NCI-H748 (cell line): ENCODE results near the gene FMN2.
A peak's percentile ranks its signal among the peaks of the same experiment; 100 is the strongest.

Experiments used
- DNase-seq: peaks from one replicate; lab custom pipeline; 2025; ENCODE audit not compliant: unreplicated experiment; lab: John Stamatoyannopoulos, UW

The FMN2 gene

DNA sequence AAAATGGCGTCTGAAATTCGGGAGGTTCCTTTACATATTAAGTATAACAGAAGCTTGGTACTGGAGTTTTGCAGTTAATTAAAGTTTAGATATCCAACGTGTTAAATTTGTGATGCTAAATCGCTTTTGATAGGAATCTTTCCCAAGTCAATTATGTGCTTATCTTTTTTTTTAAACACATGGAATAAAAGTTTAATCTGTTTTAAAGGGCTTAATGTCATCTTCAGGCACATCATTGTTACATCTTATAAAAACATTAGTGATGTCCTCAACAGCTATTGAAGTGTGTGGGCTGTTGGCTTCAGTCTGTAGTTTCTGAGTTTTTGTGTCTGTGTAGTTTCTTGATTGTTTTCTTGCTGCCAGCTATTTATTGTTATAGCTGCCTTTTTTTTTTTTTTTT lies 5.3 kb downstream of the FMN2 start:
- no peak for DNase-seq

- DNase-seq: no peak
Measured at GRCh38 chr1:240098534-240098933, 6.9 kb downstream of the FMN2 start.

- no peak for DNase-seq
Measured at GRCh38 chr1:240099329-240099728, 7.6 kb downstream of the FMN2 start.

DNA sequence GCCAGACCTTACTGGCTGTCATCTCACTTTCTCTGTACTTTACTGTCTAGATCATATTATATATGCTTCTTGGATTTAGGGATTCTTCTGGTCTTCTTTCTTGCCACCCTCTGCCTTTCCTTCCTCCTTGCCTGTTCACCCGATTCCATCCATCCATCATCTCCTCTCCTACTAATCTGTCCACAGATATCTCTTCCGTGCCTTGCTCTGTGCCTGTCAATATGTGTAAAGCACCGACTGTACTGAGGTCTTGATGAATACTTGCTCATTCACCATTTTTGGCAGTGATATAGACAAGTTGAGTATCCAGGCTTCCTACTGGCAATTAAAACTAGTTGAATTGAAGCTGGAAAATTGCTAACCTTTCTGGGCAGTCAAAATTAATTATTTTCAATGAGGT lies 8.1 kb downstream of the FMN2 start:
- DNase-seq: no peak

- DNase-seq: no peak
Measured at GRCh38 chr1:240100371-240100934, 8.8 kb downstream of the FMN2 start.

- DNase-seq: no peak
Measured at GRCh38 chr1:240101306-240101705, 9.6 kb downstream of the FMN2 start.

GRCh38 chr1:240101737-240102136 lies 10.1 kb downstream of the FMN2 start:
- DNase-seq: no peak

- DNase-seq: no peak
Measured at GRCh38 chr1:240104672-240105071, 13.0 kb downstream of the FMN2 start.

DNA sequence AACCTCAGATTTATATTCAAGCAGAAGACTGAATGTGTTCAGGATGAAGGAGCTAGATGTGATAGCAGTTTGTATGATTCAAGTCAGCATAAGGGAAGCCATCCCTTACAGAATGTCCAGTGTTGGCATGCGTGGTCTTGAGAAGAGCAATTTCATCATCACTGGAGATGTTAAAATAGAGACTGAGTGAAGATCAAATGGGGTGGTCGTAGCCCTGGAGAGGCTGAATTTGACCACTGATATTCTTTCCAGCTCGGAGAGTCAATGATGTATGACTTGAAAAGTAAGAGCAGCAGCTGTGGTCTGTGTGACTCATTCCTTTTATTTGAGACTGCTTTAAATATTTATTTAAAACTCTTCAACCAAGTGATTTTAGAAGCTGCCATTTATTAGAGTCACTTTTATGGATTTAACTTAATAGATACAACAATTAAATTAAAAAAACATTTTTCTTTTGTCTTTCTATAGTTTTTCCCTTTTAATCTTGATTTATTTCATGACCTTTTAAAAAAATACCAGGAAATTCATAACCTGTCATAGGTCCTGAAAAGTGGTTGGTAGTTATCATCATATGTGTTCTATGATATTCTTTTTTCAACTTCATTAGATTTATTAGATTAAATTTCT lies 15.5 kb downstream of the FMN2 start:
- DNase-seq: no peak

DNA sequence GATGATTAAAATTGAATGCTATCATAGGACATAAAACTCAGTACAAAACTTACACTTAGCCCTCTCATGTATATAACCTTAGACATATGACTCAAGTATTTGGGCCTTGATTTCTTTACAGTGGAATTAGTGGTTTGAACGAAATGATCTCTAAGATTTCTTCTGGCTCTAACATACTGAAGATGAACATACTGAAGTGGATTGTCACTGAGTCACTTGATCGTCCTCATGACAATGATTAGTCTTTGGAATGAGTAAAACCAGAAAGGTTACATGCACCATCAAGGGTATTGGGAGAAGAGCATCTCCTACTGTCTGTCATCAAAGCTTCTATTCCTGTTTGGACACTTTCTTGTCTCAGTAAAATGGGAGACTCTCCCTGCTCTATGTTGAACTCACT lies 17.4 kb downstream of the FMN2 start:
- DNase-seq: no peak

DNA sequence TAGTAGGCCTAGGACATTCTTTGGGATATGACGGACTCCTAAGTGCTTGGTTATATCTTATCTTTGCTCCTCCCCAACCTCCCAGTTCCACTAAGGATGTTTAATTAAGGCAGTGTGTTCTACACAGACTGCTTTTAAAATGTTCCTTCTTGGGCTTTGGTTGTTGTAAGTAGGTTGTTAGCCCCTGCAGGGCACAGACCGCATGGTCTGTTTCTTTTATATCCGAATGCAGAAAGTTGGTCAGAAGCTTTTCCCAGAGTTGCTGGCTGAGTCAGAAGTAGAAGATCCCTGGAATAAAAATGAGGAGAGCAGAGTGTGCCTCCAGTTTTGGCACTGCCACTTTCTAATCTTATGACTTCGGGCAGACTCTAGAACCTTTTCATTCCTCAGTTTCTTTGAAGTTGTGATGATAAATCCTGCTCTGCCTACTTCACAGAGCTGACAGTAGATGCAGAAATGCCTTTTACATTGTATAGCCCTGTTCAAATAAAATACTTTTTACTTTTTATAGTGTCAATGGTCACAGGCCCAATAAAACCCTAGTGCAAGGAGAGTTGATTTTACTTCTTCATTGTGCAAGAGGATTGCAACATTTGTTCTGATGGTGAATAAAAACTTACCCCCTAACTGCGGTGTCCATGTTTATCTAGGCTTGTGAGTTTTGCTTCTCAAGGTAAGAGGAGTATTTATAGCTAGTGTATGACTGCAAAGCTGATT lies 18.4 kb downstream of the FMN2 start:
- no peak for DNase-seq

DNA sequence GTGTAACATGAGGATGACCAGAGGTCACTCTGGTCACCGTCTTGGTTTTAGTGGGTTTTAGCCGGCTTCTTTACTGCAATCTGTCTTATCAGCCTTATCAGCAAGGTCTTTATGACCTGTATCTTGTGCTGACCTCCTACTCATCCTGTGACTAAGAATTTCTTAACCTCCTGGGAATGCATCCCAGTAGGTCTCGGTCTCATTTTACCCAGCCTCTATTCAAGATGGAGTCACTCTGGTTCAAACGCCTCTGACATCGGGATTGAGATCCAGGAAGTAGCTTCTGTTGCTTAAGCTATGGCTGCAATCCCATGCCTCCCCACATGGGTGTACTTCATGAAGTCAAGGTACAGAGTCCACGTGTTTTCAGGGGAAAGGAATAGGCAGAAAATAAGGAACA lies 19.9 kb downstream of the FMN2 start:
- DNase-seq: no peak

GRCh38 chr1:240114222-240114621 lies 22.5 kb downstream of the FMN2 start:
- DNase-seq: no peak

DNA sequence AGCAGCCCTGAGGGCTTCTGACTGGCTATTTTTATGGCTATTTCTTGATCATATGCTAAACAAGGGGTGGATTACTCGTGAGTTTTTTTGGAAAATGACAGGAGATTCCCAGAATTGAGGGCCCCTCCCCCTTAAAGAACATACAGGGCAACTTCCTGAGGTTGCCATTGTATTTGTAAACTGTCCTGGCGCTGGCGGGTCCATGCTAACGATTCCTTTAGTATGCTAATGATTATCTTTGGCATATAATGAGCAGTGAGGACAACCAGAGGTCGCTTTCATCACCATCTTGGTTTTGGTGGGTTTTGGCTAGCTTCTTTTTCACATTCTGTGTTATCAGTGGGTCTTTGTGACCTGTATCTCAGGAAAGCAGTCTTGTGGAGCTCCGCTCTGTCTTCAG lies 24.1 kb downstream of the FMN2 start:
- DNase-seq: no peak

GRCh38 chr1:240116831-240117769 lies 25.4 kb downstream of the FMN2 start:
- DNase-seq: no peak

GRCh38 chr1:240117930-240118329 lies 26.2 kb downstream of the FMN2 start:
- DNase-seq: no peak

- DNase-seq: peak; percentile 95
Measured at GRCh38 chr1:240122639-240123613, 31.2 kb downstream of the FMN2 start.

GRCh38 chr1:240126821-240127220 lies 35.1 kb downstream of the FMN2 start:
- no peak for DNase-seq

DNA sequence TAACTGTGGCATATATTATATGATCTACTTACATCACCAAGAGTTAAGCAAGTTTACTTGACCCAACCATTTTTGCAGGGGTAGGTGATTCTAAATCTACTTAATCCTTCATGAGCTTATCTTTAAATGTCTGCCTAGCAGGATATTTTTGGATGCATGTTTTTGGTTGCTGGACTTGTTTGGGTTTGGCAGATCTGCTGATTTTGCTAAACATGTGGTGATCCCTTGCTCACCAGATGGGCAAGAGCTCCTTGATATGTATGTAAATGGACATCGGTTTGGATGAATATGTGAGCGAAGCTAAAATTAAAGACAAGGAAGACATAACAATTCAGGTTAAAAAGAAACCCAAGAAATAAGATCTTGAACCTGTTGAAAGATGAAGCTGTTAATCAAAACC lies 36.7 kb downstream of the FMN2 start:
- DNase-seq: no peak

DNA sequence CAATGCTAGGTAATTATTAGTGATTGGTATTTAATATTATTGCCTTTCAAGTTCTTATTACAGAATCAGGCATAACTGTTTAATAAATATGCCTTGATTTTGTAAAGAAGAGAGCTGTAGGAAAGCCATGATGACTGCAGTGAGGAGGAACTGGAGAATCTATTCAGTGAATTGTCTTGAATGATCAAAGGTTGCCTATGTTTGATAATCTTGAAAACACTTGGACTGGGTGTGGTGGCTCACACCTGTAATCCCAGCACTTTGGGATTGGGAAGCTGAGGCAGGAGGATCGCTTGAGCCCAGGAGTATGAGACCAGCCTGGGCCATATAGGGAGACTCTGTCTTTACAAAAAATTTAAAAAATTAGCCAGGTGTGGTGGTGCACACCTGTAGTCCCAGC lies 42.4 kb downstream of the FMN2 start:
- DNase-seq: no peak
